Muscle layer of duodenum (tissue), 2 donors: Measurements from ENCODE around the gene KDM6B.

Source experiments
- H3K27ac ChIP-seq: one replicate; pipeline ENCODE4 v1.7.0; 2013; ENCODE audit warnings: mild to moderate bottlenecking, low read length
- H3K27me3 ChIP-seq: one replicate; pipeline ENCODE4 v1.7.0; 2013; ENCODE audit warnings: low read depth, mild to moderate bottlenecking, control low read depth, low read length
- H3K36me3 ChIP-seq, 2 donors: one replicate each; pipeline ENCODE4 v1.7.0; 2013; ENCODE audit warnings: low read length in 2 of 2, control low read depth in 1 of 2, mild to moderate bottlenecking in 1 of 2; ENCODE audit not compliant: insufficient read depth in 2 of 2, control insufficient read depth in 1 of 2
- H3K4me1 ChIP-seq, 2 donors: one replicate each; pipeline ENCODE4 v1.7.0; 2013; ENCODE audit warnings: low read length in 2 of 2, mild to moderate bottlenecking in 2 of 2, control low read depth in 1 of 2, moderate library complexity in 1 of 2; ENCODE audit not compliant: insufficient read depth in 2 of 2, control insufficient read depth in 1 of 2
- H3K4me3 ChIP-seq, 2 donors: one replicate each; pipeline ENCODE4 v1.7.0; 2013; ENCODE audit warnings: low read length in 2 of 2, low read depth in 1 of 2, mild to moderate bottlenecking in 1 of 2
- H3K9me3 ChIP-seq, 2 donors: one replicate each; pipeline ENCODE4 v1.7.0; 2013; ENCODE audit warnings: low read length in 2 of 2, control low read depth in 1 of 2, mild to moderate bottlenecking in 1 of 2; ENCODE audit not compliant: control insufficient read depth in 1 of 2
- donor health status: healthy.

Gene KDM6B

DNA sequence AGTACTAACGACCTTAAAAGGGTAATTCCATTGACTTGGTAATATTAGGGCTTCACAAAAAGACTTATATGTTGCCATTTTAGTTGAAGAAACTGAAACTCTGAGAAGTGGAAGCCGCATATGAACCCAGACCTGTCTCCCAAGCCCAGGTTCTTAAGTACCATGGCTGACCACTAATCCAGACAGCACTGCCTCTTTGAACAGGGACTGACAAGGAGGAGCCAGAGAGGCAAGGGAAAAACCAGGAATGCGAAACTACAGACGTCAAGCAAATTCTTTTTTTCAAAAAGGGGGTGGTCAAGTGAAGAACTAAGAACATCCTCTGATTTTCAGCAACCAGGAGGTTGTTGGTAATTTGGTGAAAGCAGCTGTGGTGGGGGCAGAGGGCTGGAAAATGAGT, 39.0 kb downstream of the KDM6B start:
- H3K27me3 ChIP-seq: no peaks in the 10 kb centered on the region
- H3K4me3 ChIP-seq: no peak overlapping the region
- no peaks in the 10 kb centered on the region for H3K4me1 ChIP-seq
- no peak overlapping the region for H3K27ac ChIP-seq
- peaks cover 4 to 6% of the 10 kb centered on the region in 2 donors for H3K36me3 ChIP-seq
- no peaks in the 10 kb centered on the region for H3K9me3 ChIP-seq

- no peaks in the 10 kb centered on the region for H3K9me3 ChIP-seq
- no peaks in the 10 kb centered on the region for H3K27me3 ChIP-seq
- peaks cover 10 to 14% of the 10 kb centered on the region in 2 donors for H3K36me3 ChIP-seq
- H3K4me1 ChIP-seq: peaks cover under 1 to 3% of the 10 kb centered on the region in 2 donors
- no peak overlapping the region for H3K27ac ChIP-seq
- no peak overlapping the region for H3K4me3 ChIP-seq
Measured at GRCh38 chr17:7875804-7876370, 41.9 kb downstream of the KDM6B start.

DNA sequence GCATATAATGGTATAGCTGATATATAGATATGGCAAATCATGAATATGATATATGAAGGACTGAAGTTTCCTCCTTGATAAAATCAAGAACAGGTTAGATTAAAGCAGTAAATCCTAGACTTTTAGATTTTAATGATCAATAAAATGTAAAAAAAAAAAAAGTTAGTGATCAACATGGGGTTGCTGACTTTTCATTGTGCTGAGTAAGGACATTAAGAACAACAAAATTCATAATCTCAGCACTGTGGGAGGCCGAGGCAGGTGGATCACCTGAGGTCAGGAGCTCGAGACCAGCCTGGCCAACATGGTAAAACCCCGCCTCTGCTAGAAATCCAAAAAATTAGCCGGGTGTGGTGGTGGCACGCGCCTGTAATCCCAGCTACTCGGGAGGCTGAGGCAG, 44.2 kb downstream of the KDM6B start:
- Histone ChIP-seq H3K9me3 (no peaks in the 10 kb centered on the region), H3K27ac (no peak overlapping the region), H3K4me3 (no peak overlapping the region), H3K4me1 (peaks cover 19 to 23% of the 10 kb centered on the region in 2 donors), H3K27me3 (no peaks in the 10 kb centered on the region), H3K36me3 (peaks cover 10 to 15% of the 10 kb centered on the region in 2 donors)

GRCh38 chr17:7880076-7880868, 46.3 kb downstream of the KDM6B start:
- Histone ChIP-seq H3K27ac (no peak overlapping the region), H3K4me3 (no peak overlapping the region), H3K36me3 (peaks cover 10 to 11% of the 10 kb centered on the region in 2 donors), H3K9me3 (no peaks in the 10 kb centered on the region), H3K27me3 (no peaks in the 10 kb centered on the region), H3K4me1 (peaks cover 19 to 27% of the 10 kb centered on the region in 2 donors)

DNA sequence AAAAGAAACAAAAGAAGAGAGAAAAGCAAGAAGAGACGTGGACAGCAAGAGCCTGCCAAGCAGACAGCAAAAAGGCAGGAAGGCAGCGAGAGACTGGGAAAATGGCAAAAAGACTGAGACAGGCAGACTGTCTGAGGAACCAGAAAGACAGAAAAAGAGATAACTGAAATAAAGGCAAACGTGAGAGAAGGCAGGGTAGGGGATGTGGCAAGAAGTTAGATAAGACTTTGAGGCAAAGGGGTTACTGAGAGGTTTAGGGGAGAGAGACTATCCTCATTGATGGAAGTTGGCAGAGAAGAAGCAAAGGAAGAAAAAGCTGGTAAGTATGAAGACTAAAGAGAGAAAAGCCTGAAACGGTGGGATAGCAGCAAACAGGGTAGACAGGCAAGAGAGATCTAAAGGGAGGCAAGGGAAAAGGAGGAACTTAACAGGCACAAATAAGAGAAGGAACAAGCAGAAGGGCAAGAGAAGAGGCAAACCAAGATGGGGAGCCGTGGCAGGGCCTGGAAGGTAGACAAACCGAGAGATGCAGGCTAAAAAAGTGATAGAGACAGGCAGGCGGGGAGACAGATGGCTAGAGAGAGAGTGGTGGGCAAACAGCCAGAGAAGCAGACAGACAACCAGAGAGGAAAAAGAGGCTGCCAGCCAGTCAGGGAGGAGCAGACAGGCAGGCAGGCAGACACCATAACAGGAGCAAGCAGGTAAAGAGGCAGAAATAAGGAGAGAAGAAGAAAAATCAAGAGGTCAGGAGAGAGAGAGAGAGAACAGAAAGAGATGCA, 47.4 kb downstream of the KDM6B start:
- Histone ChIP-seq H3K4me1 (peaks cover 21 to 32% of the 10 kb centered on the region in 2 donors), H3K27me3 (no peaks in the 10 kb centered on the region), H3K27ac (peak overlapping the region; percentile 6), H3K4me3 (no peak overlapping the region), H3K9me3 (no peaks in the 10 kb centered on the region), H3K36me3 (peaks cover 9 to 10% of the 10 kb centered on the region in 2 donors)

- Histone ChIP-seq H3K4me3 (no peak overlapping the region), H3K27me3 (no peaks in the 10 kb centered on the region), H3K36me3 (peaks cover 9 to 10% of the 10 kb centered on the region in 2 donors), H3K27ac (peak overlapping the region; percentile 6), H3K4me1 (peaks cover 27 to 38% of the 10 kb centered on the region in 2 donors), H3K9me3 (no peaks in the 10 kb centered on the region)
Measured at GRCh38 chr17:7882068-7882467, 48.1 kb downstream of the KDM6B start.

GRCh38 chr17:7882629-7883028, 48.6 kb downstream of the KDM6B start:
- Histone ChIP-seq H3K27me3 (no peaks in the 10 kb centered on the region), H3K27ac (peak overlapping the region; percentile 54), H3K4me1 (peaks cover 28 to 44% of the 10 kb centered on the region in 2 donors), H3K36me3 (peaks cover 7 to 9% of the 10 kb centered on the region in 2 donors), H3K9me3 (no peaks in the 10 kb centered on the region), H3K4me3 (no peak overlapping the region)
